ENCODE measurements around the gene SPAG16. TPM values are rescaled to one million over a fixed set of nuclear protein-coding genes. Genes with fewer than 3 reads are reported as not detected.

SPAG16 gene
- total RNA-seq, 1 donor from 2014 or later: 33.9 TPM

- no peak for DNase-seq (ENCODE audit: low spot score)
These were observed 532.3 kb downstream of the SPAG16 start for GRCh38 chr2:213816583-213816982.

GRCh38 chr2:213818436-213818835 is 534.2 kb downstream of the SPAG16 start:
- DNase-seq (ENCODE audit: low spot score): no peak

- DNase-seq (ENCODE audit: low spot score): no peak
These were observed 550.1 kb downstream of the SPAG16 start for GRCh38 chr2:213834331-213834730.

DNA sequence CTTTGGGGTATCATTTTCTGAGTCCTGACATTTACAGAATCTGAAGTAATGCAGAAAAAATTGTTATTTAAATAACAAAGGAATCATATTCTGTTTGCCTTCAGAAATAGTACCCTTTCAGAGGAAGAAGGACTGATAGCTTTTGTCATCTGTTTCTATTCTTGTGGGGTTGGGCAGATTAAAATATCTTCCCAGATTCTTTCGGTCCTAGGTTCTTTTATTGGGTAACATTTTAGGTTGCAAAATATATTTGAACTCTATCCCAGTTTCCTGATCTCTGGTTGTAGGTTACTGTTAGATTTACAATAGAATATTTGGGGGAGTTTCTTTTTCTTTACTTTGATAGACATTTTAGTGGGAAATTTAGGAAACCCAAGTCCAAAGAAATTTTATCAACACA is 550.5 kb downstream of the SPAG16 start:
- no peak for DNase-seq (ENCODE audit: low spot score)

DNA sequence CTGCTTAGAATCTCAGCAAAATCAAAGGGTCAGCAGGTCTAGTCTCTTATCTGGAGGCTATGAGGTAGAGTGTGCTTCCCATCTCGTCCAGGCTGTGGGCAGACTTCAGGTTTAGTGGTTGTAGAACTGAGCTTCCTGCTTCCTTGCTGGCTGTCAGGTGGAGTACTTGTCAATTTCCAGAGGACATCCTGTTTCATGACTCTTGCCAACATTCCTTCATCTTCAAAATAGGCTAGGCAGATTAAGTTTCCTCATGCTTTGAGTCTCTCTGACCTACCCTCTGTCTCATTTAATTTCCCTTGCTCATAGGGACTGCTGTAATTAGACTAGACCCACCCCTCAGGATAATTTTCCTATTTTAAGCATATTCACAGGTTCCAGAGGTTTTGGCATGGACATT is 562.6 kb downstream of the SPAG16 start:
- no peak for DNase-seq (ENCODE audit: low spot score)

DNA sequence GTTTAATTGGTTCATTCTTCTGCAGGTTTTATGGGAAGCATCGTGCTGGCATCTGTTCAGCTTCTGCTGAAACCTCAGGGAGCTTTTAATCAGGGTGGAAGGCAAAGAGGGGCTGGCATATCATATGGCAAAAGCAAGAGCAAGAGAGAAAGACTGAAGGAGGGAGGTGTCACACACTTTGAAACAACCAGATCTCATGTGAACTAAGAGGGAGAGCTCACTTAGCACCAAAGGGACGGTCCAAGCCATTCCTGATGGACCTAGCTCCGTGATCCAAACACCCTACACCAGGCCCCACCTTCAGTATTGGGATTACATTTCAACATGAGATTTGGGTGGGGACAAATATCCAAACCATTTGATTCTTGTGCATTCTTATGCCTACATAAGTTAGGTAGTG is 563.1 kb downstream of the SPAG16 start:
- DNase-seq (ENCODE audit: low spot score): no peak

DNA sequence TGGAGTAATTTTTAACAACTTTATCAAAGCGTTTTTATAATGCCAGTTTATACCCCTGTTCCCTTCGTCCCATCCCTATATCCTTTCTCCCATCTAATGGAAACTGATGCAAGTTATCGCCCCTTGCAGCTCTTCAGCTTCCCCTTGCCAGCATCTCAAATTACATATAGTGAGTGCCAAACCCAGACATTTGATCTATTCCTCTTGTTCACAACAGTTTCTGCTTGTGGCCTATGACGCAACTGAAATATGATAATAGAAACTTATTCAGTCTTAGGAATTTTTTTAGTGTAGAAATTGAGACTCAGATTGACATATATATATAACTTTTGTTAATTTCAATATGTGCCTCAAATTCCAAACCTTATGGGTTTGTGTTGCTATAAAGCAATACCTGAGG is 564.4 kb downstream of the SPAG16 start:
- no peak for DNase-seq (ENCODE audit: low spot score)

GRCh38 chr2:213861638-213862037 is 577.4 kb downstream of the SPAG16 start:
- DNase-seq (ENCODE audit: low spot score): no peak

GRCh38 chr2:213862407-213863076 is 578.3 kb downstream of the SPAG16 start:
- DNase-seq (ENCODE audit: low spot score): no peak

GRCh38 chr2:213863541-213863940 is 579.3 kb downstream of the SPAG16 start:
- DNase-seq (ENCODE audit: low spot score): no peak

- no peak for DNase-seq (ENCODE audit: low spot score)
These were observed 584.3 kb downstream of the SPAG16 start for GRCh38 chr2:213868526-213868925.

- no peak for DNase-seq (ENCODE audit: low spot score)
These were observed 601.2 kb downstream of the SPAG16 start for GRCh38 chr2:213885485-213885884.

GRCh38 chr2:213914510-213914909 is 630.2 kb downstream of the SPAG16 start:
- DNase-seq (ENCODE audit: low spot score): no peak

DNA sequence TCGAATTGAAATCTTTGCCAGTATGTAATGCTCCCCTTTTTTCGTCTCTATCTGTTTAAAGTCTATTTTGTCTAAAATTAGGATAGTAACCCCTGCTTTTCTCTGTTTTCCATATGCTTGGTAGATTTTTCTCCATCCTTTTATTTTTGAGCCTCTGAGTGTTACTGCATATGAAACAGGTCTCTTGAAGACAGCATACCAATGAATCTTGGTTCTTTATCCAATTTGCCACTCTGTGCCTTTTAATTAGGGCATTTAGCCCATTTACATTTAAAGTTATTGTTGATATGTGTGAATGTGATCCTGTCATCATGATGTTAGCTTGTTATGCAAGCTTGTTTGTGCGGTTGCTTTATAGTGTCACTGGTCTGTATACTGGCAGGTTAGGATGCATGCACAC is 635.8 kb downstream of the SPAG16 start:
- no peak for DNase-seq (ENCODE audit: low spot score)

DNA sequence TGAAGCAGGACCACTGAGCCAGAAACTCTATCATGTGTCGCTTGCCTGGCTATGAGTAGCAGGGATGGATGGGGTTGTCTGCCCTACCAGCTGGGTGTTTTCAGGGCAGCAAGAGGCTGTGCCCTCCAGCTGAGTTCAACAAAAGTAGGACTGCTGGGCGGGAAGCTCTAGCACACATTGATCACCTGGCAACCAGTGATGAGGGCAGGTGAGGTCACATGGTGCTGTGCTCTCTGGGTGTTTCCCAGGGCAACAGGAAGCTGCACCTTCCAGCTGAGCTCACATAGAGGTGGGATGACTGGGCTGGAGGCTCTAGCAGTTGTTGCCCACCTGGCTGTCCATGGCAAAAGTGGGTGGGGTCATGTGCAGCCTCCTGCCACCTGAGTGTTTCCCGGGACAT is 639.3 kb downstream of the SPAG16 start:
- DNase-seq (ENCODE audit: low spot score): no peak

- no peak for DNase-seq (ENCODE audit: low spot score)
These were observed 650.3 kb downstream of the SPAG16 start for GRCh38 chr2:213934560-213934959.

DNA sequence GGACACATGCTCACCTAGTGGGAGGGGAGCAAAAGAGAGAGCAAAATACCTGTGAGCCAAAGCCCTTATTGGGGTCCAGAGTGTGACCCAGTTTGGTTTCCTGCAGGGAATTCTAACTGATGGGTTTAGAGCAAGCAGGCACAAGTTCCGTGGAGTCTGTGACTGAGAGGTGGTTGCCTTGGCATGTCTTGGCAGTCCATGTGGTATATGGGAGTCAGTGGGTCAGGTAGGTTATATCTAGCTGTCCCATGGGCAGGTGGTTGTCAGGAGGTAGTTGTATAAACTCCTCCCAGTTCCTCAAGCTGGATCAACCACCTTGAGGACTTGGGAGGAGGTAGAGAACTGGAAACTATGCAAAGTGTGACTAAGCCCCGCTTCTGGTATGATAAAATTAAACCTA is 673.8 kb downstream of the SPAG16 start:
- no peak for DNase-seq (ENCODE audit: low spot score)

- no peak for DNase-seq (ENCODE audit: low spot score)
These were observed 675.3 kb downstream of the SPAG16 start for GRCh38 chr2:213959589-213959988.

DNA sequence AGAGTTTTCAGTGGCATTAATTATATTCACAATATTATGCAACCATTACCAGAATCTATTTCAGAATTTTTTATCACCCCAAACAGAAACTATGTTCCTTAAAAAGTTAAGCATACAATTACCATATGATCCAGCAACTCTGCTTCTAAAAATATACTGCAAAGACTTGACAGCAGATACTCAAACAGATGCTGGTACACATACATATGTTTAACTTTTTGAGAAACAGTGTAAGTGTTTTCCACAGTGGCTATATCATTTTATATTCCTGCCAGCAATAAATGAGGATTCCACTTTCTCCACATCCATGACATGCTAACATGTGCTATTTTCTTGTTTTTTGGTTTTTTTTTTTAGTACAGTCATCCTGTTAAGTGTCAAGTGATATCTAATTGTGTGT is 687.3 kb downstream of the SPAG16 start:
- DNase-seq (ENCODE audit: low spot score): no peak

- DNase-seq (ENCODE audit: low spot score): no peak
These were observed 696.6 kb downstream of the SPAG16 start for GRCh38 chr2:213980883-213981282.

GRCh38 chr2:213989207-213989606 is 704.9 kb downstream of the SPAG16 start:
- no peak for DNase-seq (ENCODE audit: low spot score)

DNA sequence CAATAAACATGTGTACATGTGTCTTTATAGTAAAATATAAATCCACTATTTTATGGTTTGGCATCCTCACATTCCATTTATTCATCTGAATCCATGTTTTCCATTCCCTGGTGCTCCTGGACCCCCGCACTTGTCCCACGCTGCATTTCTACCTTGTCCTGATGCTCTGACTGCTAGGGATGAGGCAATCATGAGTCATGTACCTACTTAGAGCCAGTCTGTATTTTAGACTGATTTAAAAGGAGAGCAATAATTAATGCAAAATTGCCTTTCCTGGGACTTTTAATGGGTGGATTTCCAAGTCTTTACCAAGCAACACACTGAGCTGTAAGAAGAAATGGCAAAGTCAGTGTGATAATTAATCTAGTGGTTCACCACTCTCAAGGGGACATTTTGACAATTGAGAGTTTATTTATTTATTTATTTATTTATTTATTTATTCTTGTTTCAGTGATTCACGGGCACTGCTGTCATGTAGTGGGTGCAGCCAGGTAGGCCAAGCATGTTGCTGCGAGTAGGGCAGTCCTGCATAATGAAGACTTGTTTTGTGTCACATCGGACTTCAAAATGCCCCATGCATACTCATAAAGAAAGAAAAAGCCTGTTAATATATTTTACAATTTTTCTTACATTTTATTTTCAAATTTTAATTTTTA is 707.3 kb downstream of the SPAG16 start:
- DNase-seq (ENCODE audit: low spot score): no peak

- no peak for DNase-seq (ENCODE audit: low spot score)
These were observed 711.3 kb downstream of the SPAG16 start for GRCh38 chr2:213995400-213996105.
